BLaER1 treated with 17β-estradiol and CSF1 and Interleukin-3, amounts not matched to agents 10 nM and 100 nM (cell line): ENCODE results near the gene UBE3A.

Source experiments
- H3K27ac ChIP-seq, 11 experiments: shearing (Covaris generic); formaldehyde crosslinking; 2 replicates each; pipeline ENCODE4 v1.8.1; 2022
- H3K27me3 ChIP-seq, 11 experiments: shearing (Covaris generic); formaldehyde crosslinking; 2 replicates each; pipeline ENCODE4 v1.8.1; 2022
- H3K36me3 ChIP-seq, 11 experiments: shearing (Covaris generic); formaldehyde crosslinking; 2 replicates each; pipeline ENCODE4 v1.8.1; 2022
- H3K4me1 ChIP-seq, 10 experiments: shearing (Covaris generic); formaldehyde crosslinking; 2 replicates each; pipeline ENCODE4 v1.8.1; 2022
- H3K4me2 ChIP-seq, 11 experiments: shearing (Covaris generic); formaldehyde crosslinking; 2 replicates each; pipeline ENCODE4 v1.8.1; 2022
- H3K4me3 ChIP-seq, 10 experiments: shearing (Covaris generic); formaldehyde crosslinking; 2 replicates each; pipeline ENCODE4 v1.8.1; 2022
- H3K9ac ChIP-seq, 11 experiments: shearing (Covaris generic); formaldehyde crosslinking; 2 replicates each; pipeline ENCODE4 v1.8.1; 2022
- H3K9me3 ChIP-seq, 11 experiments: shearing (Covaris generic); formaldehyde crosslinking; replicated peaks in 1 of 11; 2 replicates each; pipeline ENCODE4 v1.8.1; 2022
- H4K20me1 ChIP-seq, 11 experiments: shearing (Covaris generic); formaldehyde crosslinking; 2 replicates each; pipeline ENCODE4 v1.8.1; 2022
- Cebpa-rat ChIP-seq, 11 experiments: shearing (Covaris generic); IDR thresholded peaks; 2 replicates each; pipeline ENCODE4 v1.8.1; 2022

Gene UBE3A

GRCh38 chr15:25331404-25331803 is 107.4 kb downstream of the UBE3A start:
- peaks cover 23 to 54% (median 44%) of the 10 kb centered on the region in 11 experiments for H3K9me3 ChIP-seq
- no peak overlapping the region for H3K4me3 ChIP-seq
- no peaks in the 10 kb centered on the region for H3K27me3 ChIP-seq
- peak overlapping the region in 6 of 11 experiments; percentile 31 to 76 (median 57); a peak in 6 of 22 replicates for H3K4me2 ChIP-seq
- no peaks in the 10 kb centered on the region; a peak in 1 of 22 replicates for H4K20me1 ChIP-seq
- peaks cover 47 to 72% (median 62%) of the 10 kb centered on the region in 11 experiments for H3K36me3 ChIP-seq
- H3K4me1 ChIP-seq = peaks cover 0 to 34% (median 21%) of the 10 kb centered on the region in 10 experiments; a peak in 12 of 20 replicates
- no peak overlapping the region for H3K9ac ChIP-seq
- TF ChIP-seq Cebpa-rat (IDR thresholded peaks at IDR 0.05) = no peak
- H3K27ac ChIP-seq = no peak overlapping the region

GRCh38 chr15:25329696-25330095 is 109.1 kb downstream of the UBE3A start:
- Histone ChIP-seq H3K9ac (no peak overlapping the region), H3K27me3 (no peaks in the 10 kb centered on the region), H3K4me2 (peak overlapping the region in 6 of 11 experiments; percentile 31 to 76 (median 57); a peak in 10 of 22 replicates), H3K9me3 (peaks cover 7 to 41% (median 28%) of the 10 kb centered on the region in 11 experiments; a peak in 20 of 22 replicates), H3K4me3 (no peak overlapping the region), H3K27ac (no peak overlapping the region), H3K4me1 (peaks cover 0 to 34% (median 21%) of the 10 kb centered on the region in 10 experiments; a peak in 12 of 20 replicates), H4K20me1 (no peaks in the 10 kb centered on the region; a peak in 1 of 22 replicates), H3K36me3 (peaks cover 38 to 72% (median 57%) of the 10 kb centered on the region in 11 experiments)
- TF ChIP-seq Cebpa-rat (IDR thresholded peaks at IDR 0.05) = no peak

GRCh38 chr15:25327686-25328085 is 111.1 kb downstream of the UBE3A start:
- Histone ChIP-seq H3K9ac (no peak overlapping the region), H3K4me1 (peaks cover 0 to 34% (median 21%) of the 10 kb centered on the region in 10 experiments; a peak in 12 of 20 replicates), H3K27me3 (no peaks in the 10 kb centered on the region), H4K20me1 (no peaks in the 10 kb centered on the region; a peak in 1 of 22 replicates), H3K4me2 (no peak overlapping the region), H3K9me3 (peaks cover 10 to 41% (median 25%) of the 10 kb centered on the region in 11 experiments; a peak in 21 of 22 replicates), H3K27ac (no peak overlapping the region), H3K4me3 (no peak overlapping the region), H3K36me3 (peaks cover 36 to 73% (median 56%) of the 10 kb centered on the region in 11 experiments)
- TF ChIP-seq Cebpa-rat (IDR thresholded peaks at IDR 0.05) = no peak

GRCh38 chr15:25325187-25325586 is 113.6 kb downstream of the UBE3A start:
- Histone ChIP-seq H3K4me1 (peaks cover 0 to 17% (median 10%) of the 10 kb centered on the region in 10 experiments; a peak in 14 of 20 replicates), H3K9ac (no peak overlapping the region), H4K20me1 (no peaks in the 10 kb centered on the region; a peak in 1 of 22 replicates), H3K27me3 (no peaks in the 10 kb centered on the region), H3K4me2 (no peak overlapping the region), H3K36me3 (peaks cover 39 to 69% (median 51%) of the 10 kb centered on the region in 11 experiments), H3K9me3 (peaks cover 32 to 54% (median 43%) of the 10 kb centered on the region in 11 experiments), H3K27ac (no peak overlapping the region), H3K4me3 (no peak overlapping the region)
- TF ChIP-seq Cebpa-rat (IDR thresholded peaks at IDR 0.05) = no peak

- Histone ChIP-seq H3K4me3 (no peak overlapping the region), H3K9ac (no peak overlapping the region), H3K4me1 (peaks cover 0 to 13% (median 0%) of the 10 kb centered on the region in 10 experiments; a peak in 5 of 20 replicates), H4K20me1 (no peaks in the 10 kb centered on the region; a peak in 1 of 22 replicates), H3K9me3 (peaks cover 49 to 70% (median 61%) of the 10 kb centered on the region in 11 experiments), H3K4me2 (no peak overlapping the region), H3K27me3 (no peaks in the 10 kb centered on the region), H3K27ac (no peak overlapping the region), H3K36me3 (peaks cover 33 to 63% (median 51%) of the 10 kb centered on the region in 11 experiments)
- TF ChIP-seq Cebpa-rat (IDR thresholded peaks at IDR 0.05) = no peak
Observed at GRCh38 chr15:25323420-25323819, 115.4 kb downstream of the UBE3A start.

GRCh38 chr15:25287823-25288222 is 151.0 kb downstream of the UBE3A start:
- H3K4me2 ChIP-seq = no peak overlapping the region
- no peak for TF ChIP-seq Cebpa-rat (IDR thresholded peaks at IDR 0.05)

More at GRCh38 chr15:25287823-25288222, 151.0 kb downstream of the UBE3A start:
- H3K4me3 ChIP-seq = no peak overlapping the region
- no peak overlapping the region for H3K27ac ChIP-seq
- peaks cover 21 to 40% (median 31%) of the 10 kb centered on the region in 11 experiments for H3K9me3 ChIP-seq
- H4K20me1 ChIP-seq = no peaks in the 10 kb centered on the region
- H3K4me1 ChIP-seq = no peaks in the 10 kb centered on the region
- no peak overlapping the region for H3K9ac ChIP-seq
- no peaks in the 10 kb centered on the region for H3K36me3 ChIP-seq
- H3K27me3 ChIP-seq = no peaks in the 10 kb centered on the region
